MCF 10A (cell line): ENCODE data around the gene GNG13. TPM values are rescaled to one million over a fixed set of nuclear protein-coding genes. Genes with fewer than 3 reads are reported as not detected.
A peak's percentile ranks its signal among the peaks of the same experiment; 100 is the strongest.

Experiments
- BruUV-seq: library from RNA; stranded (reverse); fragments of 400-500 nt; replicated peaks from 2 replicates; lab custom pipeline; 2021; lab: Mats Ljungman, UMichigan
- CTCF ChIA-PET: fragments of 300-600 bp; sonication (Branson Sonifier 250); formaldehyde crosslinking; extraction: SDS; loops from one replicate; lab custom pipeline; 2021; ENCODE audit warnings: antibody characterized with exemption, inconsistent platforms; lab: Yijun Ruan, JAX
- POLR2A ChIA-PET: fragments of 300-600, 350-650 bp; sonication (Branson Sonifier 250); formaldehyde crosslinking; extraction: SDS; loops from one replicate; lab custom pipeline; 2020; ENCODE audit warnings: antibody characterized with exemption, inconsistent platforms; lab: Yijun Ruan, JAX
- DNase-seq: peaks from one replicate; pipeline ENCODE4 v3.0.0-alpha.2; 2018; ENCODE audit not compliant: unreplicated experiment
- H3K27ac Mint-ChIP-seq: one replicate; pipeline ENCODE4 v1.8.0; 2022; ENCODE audit warnings: mild to moderate bottlenecking, low read depth, mixed read lengths; ENCODE audit not compliant: unreplicated experiment
- H3K27me3 Mint-ChIP-seq: one replicate; pipeline ENCODE4 v1.8.0; 2022; ENCODE audit warnings: mixed read lengths; ENCODE audit not compliant: insufficient read depth, unreplicated experiment
- H3K36me3 Mint-ChIP-seq: one replicate; pipeline ENCODE4 v1.8.0; 2022; ENCODE audit warnings: mild to moderate bottlenecking, moderate library complexity, mixed read lengths; ENCODE audit not compliant: insufficient read depth, unreplicated experiment
- H3K4me1 Mint-ChIP-seq: one replicate; pipeline ENCODE4 v1.8.0; 2022; ENCODE audit warnings: mixed read lengths; ENCODE audit not compliant: insufficient read depth, unreplicated experiment
- H3K4me3 Mint-ChIP-seq: one replicate; pipeline ENCODE4 v1.8.0; 2022; ENCODE audit warnings: mild to moderate bottlenecking, moderate library complexity, mixed read lengths; ENCODE audit not compliant: unreplicated experiment
- H3K9me3 Mint-ChIP-seq: one replicate; pipeline ENCODE4 v1.8.0; 2022; ENCODE audit warnings: mixed read lengths; ENCODE audit not compliant: unreplicated experiment
- CTCF ChIP-seq: fragments of 200-600 bp; IDR thresholded peaks from one replicate; pipeline ENCODE4 v1.8.0; 2022; ENCODE audit warnings: antibody characterized with exemption, mild to moderate bottlenecking; ENCODE audit not compliant: unreplicated experiment
- intact Hi-C: fragments of 100-400 bp; cut with micrococcal nuclease; formaldehyde crosslinking; loops from 2 replicates; pipeline ENCODE4 v1.14.1; 2022
- total RNA-seq: library from RNA; stranded (reverse); gene quantifications from 2 replicates; pipeline ENCODE4 v1.2.3, GENCODE V29; 2022

Gene GNG13
- total RNA-seq, 1 experiment from 2014 or later: not detected

- no peak for TF ChIP-seq CTCF
- Mint-ChIP-seq H3K27me3 (no peaks in the 10 kb centered on the region), H3K27ac (no peak overlapping the region), H3K4me3 (no peak overlapping the region), H3K9me3 (no peaks in the 10 kb centered on the region), H3K36me3 (no peaks in the 10 kb centered on the region), H3K4me1 (peaks cover 5% of the 10 kb centered on the region)
- BruUV-seq: no TSS peak
- POLR2A ChIA-PET: interaction anchor here (0.7 kb wide), 1 partner anchor 11 kb away, joined by 3 read pairs; no protein-coding TSS in a partner anchor
- CTCF ChIA-PET: interaction anchor here (0.7 kb wide), 2 partner anchors 56 to 304 kb away, joined by 3 to 4 read pairs; partner anchors contain the start of gene CIAO3
- DNase-seq: no peak
- intact Hi-C loops: no loop called here
Measured at GRCh38 chr16:797120-797420, 3.5 kb downstream of the GNG13 start.

GRCh38 chr16:796296-797119 is 4.0 kb downstream of the GNG13 start:
- intact Hi-C loops: no loop called here
- Mint-ChIP-seq H3K4me1 (peaks cover 5% of the 10 kb centered on the region), H3K9me3 (no peaks in the 10 kb centered on the region), H3K27me3 (no peaks in the 10 kb centered on the region), H3K27ac (no peak overlapping the region), H3K36me3 (peaks cover 1% of the 10 kb centered on the region), H3K4me3 (no peak overlapping the region)
- no peak for TF ChIP-seq CTCF
- DNase-seq: no peak
- CTCF ChIA-PET: interaction anchor here (0.5 to 0.7 kb wide), 4 partner anchors 55 to 311 kb away, joined by 3 to 4 read pairs (median 3); partner anchors contain the start of gene CIAO3
- no TSS peak for BruUV-seq
- POLR2A ChIA-PET: interaction anchor here (0.7 to 1.4 kb wide), 2 partner anchors 12 to 55 kb away, joined by 3 to 4 read pairs; partner anchors contain the start of gene CIAO3

DNA sequence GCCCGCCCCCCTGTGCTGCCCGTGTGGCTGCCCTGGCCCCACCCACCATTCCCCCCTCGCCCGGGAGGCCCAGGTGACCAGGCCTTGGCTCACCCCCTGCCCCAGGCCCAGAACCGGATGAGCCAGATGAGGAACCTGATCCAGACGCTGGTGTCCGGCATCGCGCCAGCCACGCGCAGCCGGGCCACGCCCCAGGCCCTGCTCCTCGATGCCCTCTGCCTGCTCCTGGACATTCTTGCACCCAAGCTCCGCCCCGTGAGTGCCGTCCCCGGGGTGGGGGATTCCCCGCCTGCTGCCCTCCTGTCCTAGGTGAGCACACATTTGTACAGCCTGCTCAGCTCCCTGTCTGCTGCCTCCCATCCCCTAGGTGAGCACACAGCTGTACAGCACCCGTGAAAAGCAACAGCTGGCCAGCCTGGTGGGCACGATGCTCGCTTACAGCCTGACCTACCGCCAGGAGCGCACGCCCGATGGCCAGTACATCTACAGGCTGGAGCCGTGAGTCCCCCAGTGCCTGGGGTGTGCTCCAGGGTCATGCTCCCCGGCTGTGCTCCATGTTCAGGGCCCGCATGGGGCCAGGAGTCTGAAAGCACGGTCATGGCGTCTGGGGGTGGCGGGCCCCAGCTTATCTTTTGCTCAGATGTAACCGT is 4.8 kb downstream of the GNG13 start:
- peak; percentile 83 for DNase-seq
- H3K9me3 Mint-ChIP-seq: no peaks in the 10 kb centered on the region
- no peak overlapping the region for H3K27ac Mint-ChIP-seq
- peak overlapping the region; percentile 57 for H3K4me3 Mint-ChIP-seq
- H3K4me1 Mint-ChIP-seq: peaks cover 5% of the 10 kb centered on the region
- no TSS peak for BruUV-seq
- no peak for TF ChIP-seq CTCF
- CTCF ChIA-PET: interaction anchor here (0.5 to 0.7 kb wide), 2 partner anchors 260 to 311 kb away, joined by 3 read pairs; no protein-coding TSS in a partner anchor
- no peaks in the 10 kb centered on the region for H3K27me3 Mint-ChIP-seq
- intact Hi-C loops: no loop called here
- H3K36me3 Mint-ChIP-seq: peaks cover 9% of the 10 kb centered on the region
- POLR2A ChIA-PET: interaction anchor here (1.4 kb wide), 1 partner anchor 55 kb away, joined by 4 read pairs; the partner anchor contains the start of gene CIAO3
